ENCODE measurements around the gene KBTBD13.

The KBTBD13 gene

GRCh38 chr15:65077981-65078352 lies 1.4 kb downstream of the KBTBD13 start:
- Histone ChIP-seq H3K9me3 (ENCODE audit: control insufficient read depth in 5 of 5, low read length in 5 of 5) (no peaks in the 10 kb centered on the region), H3K9ac (ENCODE audit: low read length in 5 of 5) (no peak overlapping the region), H3K36me3 (ENCODE audit: control insufficient read depth in 5 of 5, insufficient read depth in 5 of 5, low read length in 5 of 5) (no peaks in the 10 kb centered on the region), H3K27ac (ENCODE audit: low read depth, low read length) (no peak overlapping the region), H3K4me1 (ENCODE audit: control insufficient read depth in 5 of 5, insufficient read depth in 5 of 5, low read length in 5 of 5) (peaks cover 0 to 14% (median 11%) of the 10 kb centered on the region in 5 donors), H3K4me3 (ENCODE audit: low read depth in 1 of 5, low read length in 5 of 5) (peak overlapping the region in 2 of 5 donors; percentile 27 to 56), H3K27me3 (ENCODE audit: control insufficient read depth in 5 of 5, insufficient read depth in 4 of 5, low read length in 5 of 5) (peaks cover 15 to 35% (median 19%) of the 10 kb centered on the region in 5 donors)

DNA sequence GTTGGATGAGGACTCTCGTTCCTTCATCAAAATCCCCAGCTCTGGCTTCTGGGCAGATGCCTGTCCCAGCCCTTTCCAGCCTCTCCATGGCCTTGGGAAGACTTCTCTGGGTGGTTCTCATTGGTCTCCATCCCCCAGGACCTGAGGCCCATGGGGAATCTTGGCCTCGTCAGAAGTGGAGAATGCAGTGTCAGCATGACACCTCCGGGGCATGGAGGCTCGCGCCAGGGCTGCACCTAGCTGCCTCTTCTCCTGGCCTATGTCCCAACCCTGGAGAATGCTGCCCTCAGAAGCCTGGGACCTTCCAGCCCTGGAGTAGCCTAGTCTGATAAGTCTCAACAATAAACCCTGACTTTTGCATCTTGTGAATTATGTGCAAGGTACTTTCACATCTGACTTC lies 3.0 kb downstream of the KBTBD13 start:
- Histone ChIP-seq H3K4me1 (ENCODE audit: control insufficient read depth in 5 of 5, insufficient read depth in 5 of 5, low read length in 5 of 5) (peaks cover 0 to 14% (median 11%) of the 10 kb centered on the region in 5 donors), H3K36me3 (ENCODE audit: control insufficient read depth in 5 of 5, insufficient read depth in 5 of 5, low read length in 5 of 5) (no peaks in the 10 kb centered on the region), H3K4me3 (ENCODE audit: low read depth in 1 of 5, low read length in 5 of 5) (no peak overlapping the region), H3K9ac (ENCODE audit: low read length in 5 of 5) (no peak overlapping the region), H3K27me3 (ENCODE audit: control insufficient read depth in 5 of 5, insufficient read depth in 4 of 5, low read length in 5 of 5) (peaks cover 16 to 38% (median 19%) of the 10 kb centered on the region in 5 donors), H3K27ac (ENCODE audit: low read depth, low read length) (no peak overlapping the region), H3K9me3 (ENCODE audit: control insufficient read depth in 5 of 5, low read length in 5 of 5) (no peaks in the 10 kb centered on the region)

- Histone ChIP-seq H3K27me3 (ENCODE audit: control insufficient read depth in 5 of 5, insufficient read depth in 4 of 5, low read length in 5 of 5) (peaks cover 18 to 38% (median 23%) of the 10 kb centered on the region in 5 donors), H3K4me1 (ENCODE audit: control insufficient read depth in 5 of 5, insufficient read depth in 5 of 5, low read length in 5 of 5) (peaks cover 0 to 23% (median 18%) of the 10 kb centered on the region in 5 donors), H3K36me3 (ENCODE audit: control insufficient read depth in 5 of 5, insufficient read depth in 5 of 5, low read length in 5 of 5) (no peaks in the 10 kb centered on the region), H3K4me3 (ENCODE audit: low read depth in 1 of 5, low read length in 5 of 5) (no peak overlapping the region), H3K9me3 (ENCODE audit: control insufficient read depth in 5 of 5, low read length in 5 of 5) (no peaks in the 10 kb centered on the region), H3K27ac (ENCODE audit: low read depth, low read length) (no peak overlapping the region), H3K9ac (ENCODE audit: low read length in 5 of 5) (no peak overlapping the region)
Measured at GRCh38 chr15:65081270-65081669, 4.7 kb downstream of the KBTBD13 start.

DNA sequence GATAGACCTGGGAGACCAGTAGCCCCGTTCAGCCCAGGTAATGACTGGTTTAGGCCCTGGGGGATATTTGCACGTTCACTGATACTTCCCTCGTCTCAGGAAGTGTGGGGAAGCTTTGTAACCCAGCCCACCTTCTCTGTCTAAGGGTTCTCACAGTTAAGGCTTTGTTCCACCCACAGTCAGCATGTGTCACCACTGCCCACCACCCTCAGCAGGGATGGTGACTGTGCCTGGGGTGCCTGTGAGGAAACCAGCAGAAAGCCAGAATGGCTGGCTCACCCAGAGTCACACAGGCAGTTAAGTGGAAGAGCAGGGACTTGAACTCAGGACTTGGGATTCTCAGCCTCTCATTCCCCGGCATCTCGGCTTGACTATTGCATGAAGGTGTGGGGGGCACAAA lies 5.2 kb downstream of the KBTBD13 start:
- Histone ChIP-seq H3K27ac (ENCODE audit: low read depth, low read length) (no peak overlapping the region), H3K4me1 (ENCODE audit: control insufficient read depth in 5 of 5, insufficient read depth in 5 of 5, low read length in 5 of 5) (peaks cover 0 to 25% (median 18%) of the 10 kb centered on the region in 5 donors), H3K36me3 (ENCODE audit: control insufficient read depth in 5 of 5, insufficient read depth in 5 of 5, low read length in 5 of 5) (no peaks in the 10 kb centered on the region), H3K9me3 (ENCODE audit: control insufficient read depth in 5 of 5, low read length in 5 of 5) (no peaks in the 10 kb centered on the region), H3K9ac (ENCODE audit: low read length in 5 of 5) (no peak overlapping the region), H3K27me3 (ENCODE audit: control insufficient read depth in 5 of 5, insufficient read depth in 4 of 5, low read length in 5 of 5) (peaks cover 17 to 35% (median 23%) of the 10 kb centered on the region in 5 donors), H3K4me3 (ENCODE audit: low read depth in 1 of 5, low read length in 5 of 5) (no peak overlapping the region)

GRCh38 chr15:65082303-65082953 lies 5.9 kb downstream of the KBTBD13 start:
- H3K4me1 ChIP-seq (ENCODE audit: control insufficient read depth in 5 of 5, insufficient read depth in 5 of 5, low read length in 5 of 5), result peaks cover 1 to 31% (median 21%) of the 10 kb centered on the region in 5 donors
- peaks cover 10 to 29% (median 19%) of the 10 kb centered on the region in 5 donors for H3K27me3 ChIP-seq (ENCODE audit: control insufficient read depth in 5 of 5, insufficient read depth in 4 of 5, low read length in 5 of 5)
- H3K9me3 ChIP-seq (ENCODE audit: control insufficient read depth in 5 of 5, low read length in 5 of 5), result no peaks in the 10 kb centered on the region
- no peak overlapping the region for H3K4me3 ChIP-seq (ENCODE audit: low read depth in 1 of 5, low read length in 5 of 5)
- H3K36me3 ChIP-seq (ENCODE audit: control insufficient read depth in 5 of 5, insufficient read depth in 5 of 5, low read length in 5 of 5), result no peaks in the 10 kb centered on the region
- no peak overlapping the region for H3K9ac ChIP-seq (ENCODE audit: low read length in 5 of 5)
- H3K27ac ChIP-seq (ENCODE audit: low read depth, low read length), result no peak overlapping the region

- H3K27ac ChIP-seq (ENCODE audit: low read depth, low read length), result no peak overlapping the region
- H3K36me3 ChIP-seq (ENCODE audit: control insufficient read depth in 5 of 5, insufficient read depth in 5 of 5, low read length in 5 of 5), result no peaks in the 10 kb centered on the region
- H3K4me3 ChIP-seq (ENCODE audit: low read depth in 1 of 5, low read length in 5 of 5), result no peak overlapping the region
- H3K4me1 ChIP-seq (ENCODE audit: control insufficient read depth in 5 of 5, insufficient read depth in 5 of 5, low read length in 5 of 5), result peaks cover 4 to 33% (median 20%) of the 10 kb centered on the region in 5 donors
- H3K9ac ChIP-seq (ENCODE audit: low read length in 5 of 5), result no peak overlapping the region
- H3K9me3 ChIP-seq (ENCODE audit: control insufficient read depth in 5 of 5, low read length in 5 of 5), result no peaks in the 10 kb centered on the region
- peaks cover 5 to 24% (median 19%) of the 10 kb centered on the region in 5 donors for H3K27me3 ChIP-seq (ENCODE audit: control insufficient read depth in 5 of 5, insufficient read depth in 4 of 5, low read length in 5 of 5)
Measured at GRCh38 chr15:65083262-65083701, 6.7 kb downstream of the KBTBD13 start.

GRCh38 chr15:65084500-65085206 lies 8.1 kb downstream of the KBTBD13 start:
- H3K4me1 ChIP-seq (ENCODE audit: control insufficient read depth in 5 of 5, insufficient read depth in 5 of 5, low read length in 5 of 5), result peaks cover 7 to 46% (median 32%) of the 10 kb centered on the region in 5 donors
- H3K9ac ChIP-seq (ENCODE audit: low read length in 5 of 5), result no peak overlapping the region
- peaks cover 5 to 19% (median 13%) of the 10 kb centered on the region in 5 donors for H3K27me3 ChIP-seq (ENCODE audit: control insufficient read depth in 5 of 5, insufficient read depth in 4 of 5, low read length in 5 of 5)
- H3K9me3 ChIP-seq (ENCODE audit: control insufficient read depth in 5 of 5, low read length in 5 of 5), result no peaks in the 10 kb centered on the region
- H3K4me3 ChIP-seq (ENCODE audit: low read depth in 1 of 5, low read length in 5 of 5), result no peak overlapping the region
- H3K36me3 ChIP-seq (ENCODE audit: control insufficient read depth in 5 of 5, insufficient read depth in 5 of 5, low read length in 5 of 5), result no peaks in the 10 kb centered on the region
- no peak overlapping the region for H3K27ac ChIP-seq (ENCODE audit: low read depth, low read length)

DNA sequence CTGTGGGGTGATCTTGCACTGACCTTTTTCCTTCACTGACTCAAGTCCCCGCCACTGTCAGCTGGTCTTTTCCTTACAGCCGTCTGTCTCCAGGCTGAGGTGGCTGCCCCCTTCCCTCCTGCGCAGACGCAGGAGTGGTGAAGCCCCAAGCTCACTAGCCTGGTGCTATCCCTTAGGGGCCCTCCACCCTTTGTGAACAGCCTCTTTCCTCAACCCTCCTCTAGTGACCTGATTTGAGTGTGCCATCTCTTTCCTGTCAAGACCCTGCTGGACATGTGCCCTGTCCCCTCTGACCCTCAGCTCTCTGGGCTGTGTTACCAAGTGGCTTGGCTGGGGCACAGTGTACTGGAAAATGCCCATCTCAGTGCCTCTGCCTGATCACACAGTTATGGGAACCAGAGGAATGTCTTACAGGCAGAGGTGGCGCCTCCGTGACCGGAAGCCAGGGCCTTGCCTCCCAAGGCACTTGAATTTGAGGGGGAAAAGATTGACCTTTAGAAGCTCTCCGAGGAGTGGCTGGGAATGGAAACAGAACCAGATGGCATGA lies 8.7 kb downstream of the KBTBD13 start:
- peaks cover 5 to 16% (median 13%) of the 10 kb centered on the region in 5 donors for H3K27me3 ChIP-seq (ENCODE audit: control insufficient read depth in 5 of 5, insufficient read depth in 4 of 5, low read length in 5 of 5)
- H3K4me1 ChIP-seq (ENCODE audit: control insufficient read depth in 5 of 5, insufficient read depth in 5 of 5, low read length in 5 of 5), result peaks cover 7 to 48% (median 32%) of the 10 kb centered on the region in 5 donors
- no peaks in the 10 kb centered on the region for H3K36me3 ChIP-seq (ENCODE audit: control insufficient read depth in 5 of 5, insufficient read depth in 5 of 5, low read length in 5 of 5)
- no peak overlapping the region for H3K4me3 ChIP-seq (ENCODE audit: low read depth in 1 of 5, low read length in 5 of 5)
- H3K9ac ChIP-seq (ENCODE audit: low read length in 5 of 5), result peak overlapping the region in 1 of 5 donors; percentile 13
- no peaks in the 10 kb centered on the region for H3K9me3 ChIP-seq (ENCODE audit: control insufficient read depth in 5 of 5, low read length in 5 of 5)
- no peak overlapping the region for H3K27ac ChIP-seq (ENCODE audit: low read depth, low read length)

GRCh38 chr15:65085990-65086679 lies 9.6 kb downstream of the KBTBD13 start:
- Histone ChIP-seq H3K4me3 (ENCODE audit: low read depth in 1 of 5, low read length in 5 of 5) (no peak overlapping the region), H3K9me3 (ENCODE audit: control insufficient read depth in 5 of 5, low read length in 5 of 5) (no peaks in the 10 kb centered on the region), H3K4me1 (ENCODE audit: control insufficient read depth in 5 of 5, insufficient read depth in 5 of 5, low read length in 5 of 5) (peaks cover 7 to 48% (median 32%) of the 10 kb centered on the region in 5 donors), H3K36me3 (ENCODE audit: control insufficient read depth in 5 of 5, insufficient read depth in 5 of 5, low read length in 5 of 5) (no peaks in the 10 kb centered on the region), H3K27me3 (ENCODE audit: control insufficient read depth in 5 of 5, insufficient read depth in 4 of 5, low read length in 5 of 5) (peaks cover 5 to 16% (median 13%) of the 10 kb centered on the region in 5 donors), H3K9ac (ENCODE audit: low read length in 5 of 5) (no peak overlapping the region), H3K27ac (ENCODE audit: low read depth, low read length) (no peak overlapping the region)

Measured in subcutaneous abdominal adipose tissue (tissue), 5 donors.